Activated naive CD4-positive, alpha-beta T cell treated with anti-CD3 and anti-CD28 coated beads, Interleukin-2, amount 50 U/mL, for 24 hours (primary cell): ENCODE measurements around the gene DIP2B.
"Not testable (repeated sequence)": the region's sequence is repeated elsewhere in the genome, so short reads cannot be mapped to it uniquely, and the experiment has no call there.

Experiments
- H3K27ac Mint-ChIP-seq: one replicate; pipeline ENCODE4 v1.8.0; 2021; ENCODE audit warnings: mild to moderate bottlenecking, mixed read lengths
- H3K27me3 Mint-ChIP-seq: one replicate; pipeline ENCODE4 v1.8.0; 2021; ENCODE audit warnings: mixed read lengths
- H3K36me3 Mint-ChIP-seq: one replicate; pipeline ENCODE4 v1.8.0; 2021; ENCODE audit warnings: mixed read lengths
- H3K4me1 Mint-ChIP-seq: one replicate; pipeline ENCODE4 v1.8.0; 2021; ENCODE audit warnings: mixed read lengths
- H3K4me3 Mint-ChIP-seq: one replicate; pipeline ENCODE4 v1.8.0; 2021; ENCODE audit warnings: mild to moderate bottlenecking, mixed read lengths
- H3K9me3 Mint-ChIP-seq: one replicate; pipeline ENCODE4 v1.8.0; 2021; ENCODE audit warnings: mixed read lengths

Gene DIP2B

GRCh38 chr12:50662116-50662510 is 157.3 kb downstream of the DIP2B start:
- Mint-ChIP-seq H3K27me3 (no peaks in the 10 kb centered on the region), H3K9me3 (no peaks in the 10 kb centered on the region), H3K4me1 (peaks cover 9% of the 10 kb centered on the region), H3K36me3 (peaks cover 9% of the 10 kb centered on the region), H3K4me3 (no peak overlapping the region), H3K27ac (no peak overlapping the region)

DNA sequence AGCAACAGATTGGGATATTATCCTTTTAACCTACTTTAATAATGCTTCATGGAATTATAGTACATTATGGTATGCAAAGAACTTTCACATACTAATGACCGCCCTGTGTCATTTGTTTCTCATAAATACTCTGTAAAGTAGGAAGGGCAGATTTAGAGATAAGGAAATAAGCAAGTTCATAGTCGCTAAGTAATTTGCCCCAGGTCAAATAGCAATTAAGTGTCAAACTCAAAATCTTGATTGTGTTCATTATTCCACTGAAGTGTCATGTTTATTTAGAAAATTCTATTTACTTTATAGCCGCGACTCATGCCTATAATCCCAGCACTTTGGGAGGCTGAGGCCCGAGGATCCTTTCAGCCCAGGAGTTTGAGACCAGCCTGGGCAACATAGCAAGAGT is 160.4 kb downstream of the DIP2B start:
- H3K36me3 Mint-ChIP-seq, result no peaks in the 10 kb centered on the region
- no peak overlapping the region for H3K27ac Mint-ChIP-seq
- no peaks in the 10 kb centered on the region for H3K9me3 Mint-ChIP-seq
- H3K4me1 Mint-ChIP-seq, result peaks cover 4% of the 10 kb centered on the region
- no peak overlapping the region for H3K4me3 Mint-ChIP-seq
- no peaks in the 10 kb centered on the region for H3K27me3 Mint-ChIP-seq

GRCh38 chr12:50665609-50666008 is 160.8 kb downstream of the DIP2B start:
- Mint-ChIP-seq H3K4me1 (peaks cover 4% of the 10 kb centered on the region), H3K36me3 (peaks cover 1% of the 10 kb centered on the region), H3K9me3 (no peaks in the 10 kb centered on the region), H3K27me3 (no peaks in the 10 kb centered on the region), H3K27ac (no peak overlapping the region), H3K4me3 (no peak overlapping the region)

GRCh38 chr12:50666023-50666422 is 161.2 kb downstream of the DIP2B start:
- H3K9me3 Mint-ChIP-seq, result no peaks in the 10 kb centered on the region
- no peak overlapping the region for H3K4me3 Mint-ChIP-seq
- no peak overlapping the region for H3K27ac Mint-ChIP-seq
- peaks cover 2% of the 10 kb centered on the region for H3K36me3 Mint-ChIP-seq
- H3K4me1 Mint-ChIP-seq, result peaks cover 4% of the 10 kb centered on the region
- no peaks in the 10 kb centered on the region for H3K27me3 Mint-ChIP-seq

DNA sequence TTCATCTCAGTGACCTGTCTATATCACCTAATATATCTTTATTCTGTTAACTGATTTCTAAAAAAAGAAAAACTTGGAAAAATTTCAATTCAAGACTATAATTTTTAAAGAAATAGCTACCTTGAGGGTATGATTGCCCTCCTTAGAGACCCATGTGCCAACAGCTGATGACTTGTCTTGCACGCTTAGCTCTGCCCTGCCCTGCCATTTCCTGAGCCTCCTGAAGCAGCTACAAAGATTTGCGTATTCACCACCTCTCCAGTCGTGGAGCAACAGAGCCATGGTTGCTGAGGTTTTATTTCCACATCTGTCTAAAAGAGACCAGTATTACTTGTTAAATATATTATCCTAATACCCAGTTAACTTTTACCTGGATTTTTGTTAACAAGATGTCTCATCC is 167.4 kb downstream of the DIP2B start:
- Mint-ChIP-seq H3K4me1 (no peaks in the 10 kb centered on the region), H3K4me3 (no peak overlapping the region), H3K9me3 (no peaks in the 10 kb centered on the region), H3K27ac (no peak overlapping the region), H3K27me3 (no peaks in the 10 kb centered on the region), H3K36me3 (peaks cover 9% of the 10 kb centered on the region)

DNA sequence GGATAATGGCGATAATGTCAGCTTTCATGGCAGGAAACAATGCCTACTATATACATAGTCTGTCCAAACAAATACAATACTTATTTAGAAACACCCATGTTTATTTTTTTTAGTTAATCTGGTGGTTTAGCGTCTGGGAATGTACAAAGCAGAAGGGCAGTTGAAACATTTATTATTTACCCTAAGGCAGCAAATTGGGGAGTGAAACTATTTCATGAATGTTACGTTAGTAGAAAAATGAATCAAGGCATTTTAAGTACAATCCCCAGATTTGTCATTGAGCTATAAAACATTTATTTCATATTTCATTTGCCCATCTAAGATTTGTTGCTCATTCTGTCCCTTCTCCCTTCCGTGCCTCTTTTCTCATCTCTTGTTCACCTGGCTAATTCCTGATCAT is 172.0 kb downstream of the DIP2B start:
- Mint-ChIP-seq H3K36me3 (peaks cover 12% of the 10 kb centered on the region), H3K4me3 (no peak overlapping the region), H3K4me1 (no peaks in the 10 kb centered on the region), H3K9me3 (no peaks in the 10 kb centered on the region), H3K27me3 (no peaks in the 10 kb centered on the region), H3K27ac (no peak overlapping the region)

- no peaks in the 10 kb centered on the region for H3K9me3 Mint-ChIP-seq
- peaks cover 15% of the 10 kb centered on the region for H3K36me3 Mint-ChIP-seq
- no peak overlapping the region for H3K4me3 Mint-ChIP-seq
- no peaks in the 10 kb centered on the region for H3K27me3 Mint-ChIP-seq
- no peaks in the 10 kb centered on the region for H3K4me1 Mint-ChIP-seq
- H3K27ac Mint-ChIP-seq, result no peak overlapping the region
Measured at GRCh38 chr12:50677858-50678257, 173.1 kb downstream of the DIP2B start.

DNA sequence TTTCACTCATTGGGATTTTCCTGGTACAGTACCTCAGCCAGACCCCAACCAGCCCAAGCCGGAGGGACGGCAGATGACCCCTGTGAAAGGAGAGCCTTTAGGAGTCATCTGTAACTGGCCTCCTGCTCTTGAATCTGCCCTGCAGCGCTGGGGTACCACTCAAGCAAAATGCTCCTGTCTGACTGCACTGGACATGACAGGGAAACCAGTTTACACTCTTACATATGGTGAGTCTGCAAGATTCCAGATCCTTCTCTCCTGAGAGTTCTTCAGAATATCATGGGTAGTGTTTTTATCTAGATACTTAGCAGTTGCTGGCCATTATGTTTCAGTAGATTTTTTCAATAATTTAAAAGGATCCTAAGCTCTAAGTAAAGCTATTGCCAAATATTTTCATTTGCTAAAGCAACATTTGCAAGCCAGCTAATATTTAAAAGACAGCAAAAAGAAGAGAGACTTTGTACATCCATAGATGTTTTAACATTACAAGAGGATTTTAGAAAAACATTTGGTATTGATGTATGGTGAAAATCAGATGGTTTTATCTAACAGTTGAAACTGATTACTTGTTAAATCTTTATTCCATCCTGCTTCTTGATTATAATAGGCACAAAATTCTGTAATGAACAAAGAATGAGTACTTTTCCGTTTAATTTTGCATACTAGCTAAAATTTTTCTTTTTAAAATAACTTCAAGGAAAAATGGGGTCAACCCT is 174.0 kb downstream of the DIP2B start:
- H3K36me3 Mint-ChIP-seq, result peaks cover 15% of the 10 kb centered on the region
- no peaks in the 10 kb centered on the region for H3K9me3 Mint-ChIP-seq
- H3K27ac Mint-ChIP-seq, result no peak overlapping the region
- no peaks in the 10 kb centered on the region for H3K27me3 Mint-ChIP-seq
- no peaks in the 10 kb centered on the region for H3K4me1 Mint-ChIP-seq
- H3K4me3 Mint-ChIP-seq, result no peak overlapping the region

DNA sequence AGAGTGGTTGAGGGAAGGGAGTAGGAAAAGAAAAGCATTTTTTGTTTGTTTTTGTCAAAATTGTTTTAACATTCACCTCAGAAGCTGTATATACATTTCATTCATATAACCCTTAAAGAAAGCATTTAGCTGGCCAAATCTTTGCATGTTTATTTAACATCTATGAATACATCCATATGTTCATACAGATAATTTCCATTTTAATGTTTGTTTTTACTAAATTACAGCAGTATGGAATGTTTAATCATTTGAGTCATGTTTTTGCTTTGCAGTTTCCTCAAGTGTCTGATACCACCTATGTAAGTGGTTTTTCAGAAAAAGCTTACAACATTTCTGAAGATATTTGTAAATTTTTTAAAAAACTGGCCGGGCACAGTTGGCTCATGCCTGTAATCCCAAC is 174.8 kb downstream of the DIP2B start:
- peaks cover 15% of the 10 kb centered on the region for H3K36me3 Mint-ChIP-seq

GRCh38 chr12:50681064-50681463 is 176.3 kb downstream of the DIP2B start:
- H3K27me3 Mint-ChIP-seq, H3K4me3 Mint-ChIP-seq, H3K4me1 Mint-ChIP-seq, H3K9me3 Mint-ChIP-seq, H3K27ac Mint-ChIP-seq: not testable (repeated sequence)
- peaks cover 13% of the 10 kb centered on the region for H3K36me3 Mint-ChIP-seq

More for the DNA sequence above, 174.8 kb downstream of the DIP2B start:
- Mint-ChIP-seq H3K27ac (no peak overlapping the region), H3K27me3 (no peaks in the 10 kb centered on the region), H3K9me3 (no peaks in the 10 kb centered on the region), H3K4me1 (no peaks in the 10 kb centered on the region), H3K4me3 (no peak overlapping the region)

DNA sequence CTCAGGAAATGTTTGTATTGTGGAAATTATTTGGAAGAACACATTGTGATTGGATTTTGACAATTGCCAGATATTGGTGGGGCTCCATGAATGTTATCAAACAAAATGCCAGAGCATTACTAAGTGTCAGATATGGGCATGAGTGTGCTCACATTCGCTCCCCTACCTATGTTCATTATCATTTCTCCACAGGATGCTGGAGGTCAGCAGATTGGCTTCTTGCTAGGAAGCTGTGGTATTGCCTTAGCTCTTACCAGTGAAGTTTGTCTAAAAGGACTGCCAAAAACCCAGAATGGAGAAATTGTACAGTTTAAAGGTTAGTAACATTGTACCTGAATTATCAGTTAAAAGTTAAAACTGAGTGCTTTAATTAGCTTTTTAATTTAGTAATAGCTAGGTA is 180.9 kb downstream of the DIP2B start:
- no peaks in the 10 kb centered on the region for H3K9me3 Mint-ChIP-seq
- peaks cover 16% of the 10 kb centered on the region for H3K36me3 Mint-ChIP-seq
- H3K27me3 Mint-ChIP-seq, result no peaks in the 10 kb centered on the region
- H3K27ac Mint-ChIP-seq, result no peak overlapping the region
- no peaks in the 10 kb centered on the region for H3K4me1 Mint-ChIP-seq
- H3K4me3 Mint-ChIP-seq, result no peak overlapping the region

DNA sequence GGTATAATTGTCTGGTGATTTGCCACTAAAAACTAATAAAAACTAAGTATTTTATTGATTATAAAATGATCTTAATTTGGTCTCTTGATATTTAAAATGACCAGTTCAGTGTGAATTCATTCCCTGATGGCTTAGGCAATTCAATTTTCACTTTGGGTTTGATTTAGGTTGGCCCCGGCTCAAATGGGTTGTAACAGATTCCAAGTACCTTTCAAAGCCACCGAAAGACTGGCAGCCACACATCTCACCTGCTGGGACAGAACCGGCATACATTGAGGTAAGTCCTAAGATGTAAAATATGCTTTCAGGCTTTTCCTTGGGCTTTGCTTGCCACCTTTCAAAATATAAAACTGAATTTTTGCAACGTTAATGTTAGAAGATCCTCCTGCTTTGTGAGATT is 181.6 kb downstream of the DIP2B start:
- no peaks in the 10 kb centered on the region for H3K27me3 Mint-ChIP-seq
- no peak overlapping the region for H3K27ac Mint-ChIP-seq
- no peak overlapping the region for H3K4me3 Mint-ChIP-seq
- H3K36me3 Mint-ChIP-seq, result peaks cover 16% of the 10 kb centered on the region
- H3K9me3 Mint-ChIP-seq, result no peaks in the 10 kb centered on the region
- H3K4me1 Mint-ChIP-seq, result no peaks in the 10 kb centered on the region

- H3K27ac Mint-ChIP-seq, result no peak overlapping the region
- H3K9me3 Mint-ChIP-seq, result no peaks in the 10 kb centered on the region
- H3K36me3 Mint-ChIP-seq, result peaks cover 16% of the 10 kb centered on the region
- no peak overlapping the region for H3K4me3 Mint-ChIP-seq
- H3K4me1 Mint-ChIP-seq, result no peaks in the 10 kb centered on the region
- no peaks in the 10 kb centered on the region for H3K27me3 Mint-ChIP-seq
Measured at GRCh38 chr12:50686976-50687375, 182.2 kb downstream of the DIP2B start.

DNA sequence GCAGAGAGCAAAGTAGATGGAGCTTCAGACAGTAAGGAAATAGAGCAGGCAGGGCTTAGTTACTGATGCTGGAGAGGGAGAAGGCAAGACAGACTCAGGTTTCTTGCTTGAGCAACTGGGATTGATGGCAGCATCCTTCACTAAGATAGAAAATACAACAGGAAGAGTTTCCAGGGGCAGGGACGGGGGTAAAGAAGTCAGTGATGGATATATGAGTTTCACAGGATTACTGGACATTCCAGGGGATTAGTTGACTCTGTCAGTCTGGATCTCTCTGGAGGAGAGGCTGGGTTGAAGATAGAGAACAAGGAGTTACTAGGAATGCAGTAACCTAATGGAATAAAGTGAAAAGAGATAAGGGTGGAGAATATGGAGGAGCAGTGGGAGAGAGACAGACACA is 184.7 kb downstream of the DIP2B start:
- H3K36me3 Mint-ChIP-seq, result peaks cover 14% of the 10 kb centered on the region
- no peaks in the 10 kb centered on the region for H3K4me1 Mint-ChIP-seq
- H3K9me3 Mint-ChIP-seq, result no peaks in the 10 kb centered on the region
- no peaks in the 10 kb centered on the region for H3K27me3 Mint-ChIP-seq
- H3K4me3 Mint-ChIP-seq, result no peak overlapping the region
- no peak overlapping the region for H3K27ac Mint-ChIP-seq

DNA sequence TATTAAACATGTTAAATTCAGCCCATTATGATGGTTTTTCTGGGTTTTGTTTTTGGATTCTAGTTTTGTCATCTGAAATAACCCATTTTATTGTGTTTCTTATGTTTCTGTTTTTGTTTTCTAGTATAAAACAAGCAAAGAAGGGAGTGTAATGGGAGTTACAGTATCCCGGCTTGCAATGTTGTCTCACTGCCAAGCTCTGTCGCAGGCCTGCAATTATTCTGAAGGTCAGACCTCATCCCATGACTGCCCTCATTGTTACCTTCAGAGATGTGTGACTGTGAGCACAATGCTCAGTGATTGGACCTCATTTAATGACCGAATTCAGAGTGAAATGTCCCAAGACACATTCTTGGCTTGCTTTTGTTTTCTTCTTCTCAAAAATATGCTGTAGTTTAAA is 186.1 kb downstream of the DIP2B start:
- H3K27ac Mint-ChIP-seq, result no peak overlapping the region
- no peaks in the 10 kb centered on the region for H3K4me1 Mint-ChIP-seq
- peaks cover 14% of the 10 kb centered on the region for H3K36me3 Mint-ChIP-seq
- H3K4me3 Mint-ChIP-seq, result no peak overlapping the region
- no peaks in the 10 kb centered on the region for H3K9me3 Mint-ChIP-seq
- no peaks in the 10 kb centered on the region for H3K27me3 Mint-ChIP-seq

DNA sequence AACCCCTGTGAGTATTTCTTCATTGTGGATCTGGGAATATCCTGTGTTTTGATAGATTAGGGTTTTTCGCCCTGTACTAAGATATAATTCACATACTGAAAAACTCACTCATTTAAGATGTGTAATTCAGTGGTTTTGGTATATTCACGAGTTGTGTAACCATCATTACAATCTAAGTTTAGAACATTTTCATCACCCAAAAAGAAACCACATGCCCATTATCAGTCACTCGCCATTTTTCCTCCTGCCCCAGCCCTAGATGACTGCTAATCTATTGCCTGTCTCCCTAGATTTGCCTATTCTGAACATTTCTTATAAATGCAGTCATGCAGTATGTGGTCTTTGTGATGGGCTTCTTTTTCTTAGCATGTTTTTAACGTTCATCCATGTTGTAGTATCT is 191.2 kb downstream of the DIP2B start:
- peak overlapping the region; percentile 73 for H3K27ac Mint-ChIP-seq
- peaks cover 10% of the 10 kb centered on the region for H3K36me3 Mint-ChIP-seq
- no peak overlapping the region for H3K4me3 Mint-ChIP-seq
- no peaks in the 10 kb centered on the region for H3K4me1 Mint-ChIP-seq
- H3K9me3 Mint-ChIP-seq, result no peaks in the 10 kb centered on the region
- no peaks in the 10 kb centered on the region for H3K27me3 Mint-ChIP-seq

DNA sequence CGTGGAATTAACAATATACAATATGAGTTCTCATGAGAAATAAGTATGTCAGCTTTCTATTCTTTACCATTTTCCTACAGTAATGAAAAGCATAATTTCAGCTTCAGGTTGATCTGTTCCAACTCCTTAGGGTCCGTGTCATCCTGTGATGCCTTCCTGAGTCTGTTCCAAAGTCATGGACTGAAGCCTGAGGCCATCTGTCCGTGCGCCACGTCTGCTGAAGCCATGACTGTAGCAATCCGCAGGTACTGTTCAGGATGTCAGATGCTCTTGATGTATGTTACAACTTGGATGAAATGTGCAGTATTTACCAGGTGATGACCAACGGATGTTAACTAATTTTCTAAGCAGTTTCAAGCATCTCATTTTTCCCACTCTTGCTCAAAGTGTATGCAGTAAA is 192.1 kb downstream of the DIP2B start:
- no peak overlapping the region for H3K27ac Mint-ChIP-seq
- peaks cover 10% of the 10 kb centered on the region for H3K36me3 Mint-ChIP-seq
- no peaks in the 10 kb centered on the region for H3K4me1 Mint-ChIP-seq
- H3K27me3 Mint-ChIP-seq, result no peaks in the 10 kb centered on the region
- H3K9me3 Mint-ChIP-seq, result no peaks in the 10 kb centered on the region
- no peak overlapping the region for H3K4me3 Mint-ChIP-seq
